HS-27A (cell line): ENCODE data around the gene PCDHGA10.
"Not testable (repeated sequence)": the region's sequence is repeated elsewhere in the genome, so short reads cannot be mapped to it uniquely, and the experiment has no call there.

Experiments
- DNase-seq: peaks from one replicate; pipeline ENCODE4 v3.0.0-alpha.2; 2012; ENCODE audit warnings: low read depth, missing footprints

PCDHGA10 gene

DNA sequence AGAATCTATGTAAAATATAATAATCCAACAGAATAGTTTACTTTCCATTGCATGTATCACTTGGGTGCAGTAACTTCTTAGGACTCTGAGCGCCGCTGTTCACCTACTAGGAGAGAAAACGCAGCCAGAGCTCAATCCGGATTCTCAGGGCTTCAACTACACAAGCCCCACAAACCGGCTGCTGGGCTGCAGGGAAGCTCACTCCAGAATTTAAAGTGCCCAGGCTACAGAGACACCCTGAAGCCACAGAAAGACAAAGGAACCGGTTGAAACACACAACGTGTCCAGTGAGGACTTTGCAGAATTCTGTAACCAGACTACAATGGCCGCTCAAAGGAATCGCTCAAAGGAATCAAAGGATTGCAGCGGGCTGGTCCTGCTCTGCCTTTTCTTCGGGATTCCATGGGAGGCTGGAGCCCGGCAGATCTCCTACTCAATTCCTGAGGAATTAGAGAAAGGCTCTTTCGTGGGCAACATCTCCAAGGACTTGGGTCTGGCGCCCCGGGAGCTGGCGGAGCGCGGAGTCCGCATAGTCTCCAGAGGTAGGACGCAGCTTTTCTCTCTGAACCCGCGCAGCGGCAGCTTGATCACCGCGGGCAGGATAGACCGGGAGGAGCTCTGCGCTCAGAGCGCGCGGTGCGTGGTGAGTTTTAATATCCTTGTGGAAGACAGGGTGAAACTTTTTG is at the start of gene PCDHGA10:
Gene PCDHGA10, plus strand, starts transcription at position 134 of the 686 bp plus-strand sequence. Its CDS starts 189 bp downstream, at position 323.
- DNase-seq, result no peak

DNA sequence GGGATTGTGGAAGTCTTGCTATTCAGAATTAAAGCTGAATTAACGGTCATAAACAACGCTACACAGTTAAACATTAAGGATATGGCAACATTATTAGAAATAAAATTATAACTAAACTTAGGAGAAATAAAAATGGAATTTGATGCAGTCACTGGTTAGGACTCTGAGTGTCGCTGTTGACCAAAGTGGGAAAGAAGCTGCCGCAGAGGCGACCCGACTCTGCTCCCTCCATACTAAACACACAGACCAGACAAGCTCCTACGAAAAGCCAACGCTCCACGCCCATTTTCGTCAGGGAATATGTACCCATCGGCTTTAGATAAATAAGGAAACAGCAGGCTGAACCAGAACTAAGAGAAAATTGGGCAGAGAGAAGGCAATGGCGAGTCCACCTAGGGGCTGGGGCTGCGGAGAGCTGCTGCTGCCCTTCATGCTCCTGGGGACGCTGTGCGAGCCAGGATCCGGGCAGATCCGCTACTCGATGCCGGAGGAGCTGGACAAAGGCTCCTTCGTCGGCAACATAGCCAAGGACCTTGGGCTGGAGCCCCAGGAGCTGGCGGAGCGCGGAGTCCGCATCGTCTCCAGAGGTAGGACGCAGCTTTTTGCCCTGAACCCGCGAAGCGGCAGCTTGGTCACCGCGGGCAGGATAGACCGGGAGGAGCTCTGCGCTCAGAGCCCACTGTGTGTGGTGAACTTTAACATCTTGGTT is 48.7 kb upstream of the PCDHGA10 start, which contains the start of gene PCDHGA5:
Gene PCDHGA5, plus strand, starts transcription at position 211 of the 709 bp plus-strand sequence. Its CDS starts 169 bp downstream, at position 380.
- no peak for DNase-seq

DNA sequence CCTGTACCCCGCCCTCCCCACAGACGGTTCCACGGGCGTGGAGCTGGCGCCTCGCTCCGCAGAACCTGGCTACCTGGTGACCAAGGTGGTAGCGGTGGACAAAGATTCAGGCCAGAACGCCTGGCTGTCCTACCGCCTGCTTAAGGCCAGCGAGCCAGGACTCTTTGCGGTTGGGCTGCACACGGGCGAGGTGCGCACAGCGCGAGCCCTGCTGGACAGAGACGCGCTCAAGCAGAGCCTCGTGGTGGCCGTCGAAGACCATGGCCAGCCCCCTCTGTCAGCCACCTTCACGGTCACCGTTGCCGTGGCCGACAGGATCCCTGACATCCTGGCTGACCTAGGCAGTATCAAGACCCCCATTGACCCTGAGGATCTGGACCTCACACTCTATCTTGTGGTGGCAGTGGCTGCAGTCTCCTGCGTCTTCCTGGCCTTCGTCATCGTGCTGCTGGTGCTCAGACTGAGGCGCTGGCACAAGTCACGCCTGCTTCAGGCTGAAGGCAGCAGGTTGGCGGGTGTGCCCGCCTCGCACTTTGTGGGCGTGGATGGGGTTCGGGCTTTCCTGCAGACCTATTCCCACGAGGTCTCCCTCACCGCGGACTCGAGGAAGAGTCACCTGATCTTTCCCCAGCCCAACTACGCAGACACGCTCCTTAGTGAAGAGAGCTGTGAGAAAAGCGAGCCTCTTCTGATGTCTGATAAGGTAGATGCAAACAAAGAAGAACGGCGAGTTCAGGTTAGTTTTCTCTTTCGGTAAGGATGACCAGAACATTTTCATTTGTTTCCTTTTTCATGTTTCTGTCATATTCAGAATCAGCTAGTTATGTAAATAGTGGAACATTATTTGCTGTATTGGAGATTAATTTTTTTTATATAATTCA is 46.5 kb upstream of the PCDHGA10 start:
- no peak for DNase-seq

DNA sequence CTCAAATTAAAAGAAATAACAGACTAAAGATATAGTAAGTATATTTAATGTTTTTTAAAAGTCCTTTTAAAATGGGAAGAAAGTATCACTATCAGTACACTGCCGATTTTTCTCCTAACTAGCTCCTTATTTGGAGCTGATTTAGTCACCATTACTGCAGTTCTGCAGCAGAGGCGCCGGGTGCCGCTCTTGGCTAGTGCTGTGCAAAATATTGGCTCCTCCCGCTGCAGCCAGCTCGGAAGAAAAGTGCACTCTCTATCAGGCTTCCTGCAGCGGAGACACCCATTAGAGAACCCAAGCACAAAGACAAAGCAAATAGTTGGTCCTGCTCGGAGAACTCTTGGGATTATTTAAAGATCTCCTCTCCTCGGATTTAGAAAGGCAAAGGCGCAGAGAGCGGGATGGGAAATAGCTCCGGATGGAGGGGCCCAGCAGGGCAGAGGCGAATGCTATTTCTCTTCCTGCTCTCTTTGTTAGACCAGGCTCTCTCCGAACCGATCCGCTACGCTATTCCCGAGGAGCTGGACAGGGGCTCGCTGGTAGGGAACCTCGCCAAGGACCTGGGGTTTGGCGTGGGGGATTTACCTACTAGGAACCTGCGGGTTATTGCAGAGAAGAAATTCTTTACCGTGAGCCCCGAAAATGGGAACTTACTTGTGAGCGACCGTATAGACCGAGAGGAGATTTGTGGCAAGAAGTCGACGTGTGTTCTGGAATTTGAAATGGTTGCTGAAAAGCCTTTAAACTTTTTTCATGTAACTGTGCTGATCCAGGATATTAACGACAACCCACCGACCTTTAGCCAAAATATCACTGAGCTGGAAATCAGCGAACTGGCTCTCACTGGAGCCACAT is 42.6 kb upstream of the PCDHGA10 start, which contains the start of gene PCDHGB3:
Gene PCDHGB3, plus strand, starts transcription at position 249 of the 855 bp plus-strand sequence. Its CDS starts 153 bp downstream, at position 402.
- DNase-seq, result no peak

DNA sequence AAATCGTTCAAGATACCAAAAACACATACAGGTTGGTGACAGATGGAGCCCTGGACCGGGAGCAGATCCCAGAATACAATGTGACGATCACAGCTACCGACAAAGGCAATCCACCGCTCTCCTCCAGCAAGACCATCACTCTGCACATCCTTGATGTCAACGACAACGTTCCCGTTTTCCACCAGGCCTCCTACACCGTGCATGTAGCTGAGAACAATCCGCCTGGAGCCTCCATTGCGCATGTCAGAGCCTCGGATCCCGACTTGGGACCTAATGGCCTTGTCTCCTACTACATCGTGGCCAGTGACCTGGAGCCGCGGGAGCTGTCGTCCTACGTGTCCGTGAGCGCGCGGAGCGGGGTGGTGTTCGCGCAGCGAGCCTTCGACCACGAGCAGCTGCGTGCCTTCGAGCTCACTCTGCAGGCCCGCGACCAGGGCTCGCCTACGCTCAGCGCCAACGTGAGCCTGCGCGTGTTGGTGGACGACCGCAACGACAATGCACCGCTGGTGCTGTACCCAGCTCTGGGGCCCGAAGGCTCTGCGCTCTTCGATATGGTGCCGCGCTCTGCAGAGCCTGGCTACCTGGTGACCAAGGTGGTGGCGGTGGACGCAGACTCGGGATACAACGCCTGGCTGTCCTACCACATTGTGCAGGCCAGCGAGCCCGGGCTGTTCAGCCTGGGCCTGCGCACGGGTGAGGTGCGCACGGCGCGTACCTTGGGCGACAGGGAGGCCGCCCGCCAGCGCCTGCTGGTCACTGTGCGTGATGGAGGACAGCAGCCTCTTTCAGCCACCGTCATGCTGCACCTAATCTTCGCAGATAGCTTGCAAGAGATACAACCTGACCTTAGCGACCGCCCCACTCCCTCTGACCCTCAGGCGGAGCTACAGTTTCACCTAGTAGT is 41.0 kb upstream of the PCDHGA10 start:
- no peak for DNase-seq

DNA sequence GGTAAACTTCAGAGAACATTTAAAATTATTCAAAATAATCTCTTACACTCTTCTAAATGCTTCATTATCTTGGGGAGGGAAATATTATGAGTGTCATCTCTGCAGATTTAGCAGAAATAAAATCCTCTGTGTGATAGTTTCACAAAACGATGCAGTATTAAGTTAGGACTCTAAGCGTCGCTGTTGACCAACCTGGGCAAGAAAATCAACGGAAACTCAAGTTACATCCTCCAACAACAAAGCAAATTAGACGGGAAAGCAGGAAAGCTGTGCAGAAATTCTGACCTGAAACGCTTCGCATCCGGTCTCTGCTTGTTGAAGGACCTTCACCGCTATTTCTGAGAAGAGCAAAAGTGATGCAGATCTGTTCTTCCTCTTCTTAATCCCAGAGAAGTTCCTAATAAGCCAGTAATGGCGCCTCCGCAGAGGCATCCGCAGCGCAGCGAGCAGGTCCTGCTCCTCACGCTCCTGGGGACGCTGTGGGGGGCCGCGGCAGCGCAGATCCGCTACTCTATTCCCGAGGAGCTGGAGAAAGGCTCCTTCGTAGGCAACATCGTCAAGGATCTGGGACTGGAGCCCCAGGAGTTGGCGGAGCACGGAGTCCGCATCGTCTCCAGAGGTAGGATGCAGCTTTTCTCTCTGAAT is 39.0 kb upstream of the PCDHGA10 start, which contains the start of gene PCDHGA6:
Gene PCDHGA6, plus strand, starts transcription at position 219 of the 645 bp plus-strand sequence. Its CDS starts 193 bp downstream, at position 412.
- no peak for DNase-seq

DNA sequence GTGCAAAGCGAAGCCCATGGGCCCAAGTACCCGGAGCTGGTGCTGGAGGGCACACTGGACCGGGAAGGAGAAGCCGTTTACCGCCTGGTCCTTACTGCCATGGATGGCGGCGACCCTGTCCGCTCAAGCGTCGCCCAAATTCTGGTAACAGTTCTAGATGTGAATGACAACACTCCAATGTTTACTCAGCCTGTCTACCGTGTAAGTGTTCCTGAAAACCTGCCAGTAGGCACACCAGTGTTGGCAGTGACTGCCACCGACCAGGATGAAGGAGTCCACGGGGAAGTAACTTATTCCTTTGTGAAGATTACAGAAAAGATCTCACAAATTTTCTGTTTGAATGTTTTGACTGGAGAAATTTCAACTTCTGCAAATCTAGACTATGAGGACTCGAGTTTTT is 38.2 kb upstream of the PCDHGA10 start:
- DNase-seq, result no peak

DNA sequence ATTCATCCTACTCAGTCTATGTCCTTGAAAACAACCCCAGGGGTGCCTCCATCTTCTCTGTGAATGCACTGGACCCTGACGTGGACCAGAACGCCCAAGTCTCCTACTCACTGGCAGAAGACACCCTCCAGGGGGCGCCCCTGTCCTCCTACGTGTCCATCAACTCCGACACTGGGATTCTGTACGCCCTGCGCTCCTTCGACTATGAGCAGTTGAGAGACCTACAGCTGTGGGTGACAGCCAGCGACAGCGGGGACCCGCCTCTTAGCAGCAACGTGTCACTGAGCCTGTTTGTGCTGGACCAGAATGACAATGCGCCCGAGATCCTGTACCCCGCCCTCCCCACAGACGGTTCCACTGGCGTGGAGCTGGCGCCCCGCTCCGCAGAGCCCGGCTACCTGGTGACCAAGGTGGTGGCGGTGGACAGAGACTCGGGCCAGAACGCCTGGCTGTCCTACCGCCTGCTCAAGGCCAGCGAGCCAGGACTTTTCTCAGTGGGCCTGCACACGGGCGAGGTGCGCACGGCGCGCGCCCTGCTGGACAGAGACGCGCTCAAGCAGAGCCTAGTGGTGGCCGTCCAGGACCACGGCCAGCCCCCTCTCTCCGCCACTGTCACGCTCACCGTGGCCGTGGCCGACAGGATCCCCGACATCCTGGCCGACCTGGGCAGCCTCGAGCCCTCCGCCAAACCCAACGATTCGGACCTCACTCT is 37.2 kb upstream of the PCDHGA10 start:
- DNase-seq, result not testable (repeated sequence)

DNA sequence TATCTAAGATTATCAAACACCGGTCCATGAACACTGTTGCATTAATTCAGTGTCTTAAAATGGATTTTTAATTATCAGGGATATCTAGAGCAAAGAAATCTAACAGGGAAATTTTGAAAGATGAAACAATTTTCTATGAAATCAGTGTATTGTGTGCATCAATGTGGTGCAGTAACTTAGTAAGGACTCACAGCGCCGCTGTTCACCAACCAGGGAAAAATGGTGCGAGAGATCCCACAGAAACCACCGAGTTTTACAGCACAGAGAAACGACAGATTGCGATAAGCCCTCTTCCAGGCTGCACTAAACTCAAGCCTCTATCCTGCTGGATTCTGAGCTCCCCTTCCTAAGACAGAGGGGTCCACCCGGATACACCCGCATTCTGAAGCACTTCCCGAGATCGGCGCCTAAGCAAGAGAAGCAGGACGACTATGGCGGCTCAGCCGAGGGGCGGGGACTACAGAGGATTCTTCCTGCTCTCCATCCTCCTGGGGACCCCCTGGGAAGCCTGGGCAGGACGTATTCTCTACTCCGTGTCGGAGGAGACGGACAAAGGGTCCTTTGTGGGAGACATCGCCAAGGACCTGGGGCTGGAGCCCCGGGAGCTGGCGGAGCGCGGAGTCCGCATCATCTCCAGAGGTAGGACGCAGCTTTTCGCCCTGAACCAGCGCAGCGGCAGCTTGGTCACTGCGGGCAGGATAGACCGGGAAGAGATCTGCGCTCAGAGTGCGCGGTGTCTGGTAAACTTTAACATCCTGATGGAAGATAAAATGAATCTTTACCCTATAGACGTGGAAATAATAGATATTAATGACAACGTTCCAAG is 30.1 kb upstream of the PCDHGA10 start, which contains the start of gene PCDHGA7:
Gene PCDHGA7, plus strand, starts transcription at position 274 of the 826 bp plus-strand sequence. Its CDS starts 158 bp downstream, at position 432.
- no peak for DNase-seq

DNA sequence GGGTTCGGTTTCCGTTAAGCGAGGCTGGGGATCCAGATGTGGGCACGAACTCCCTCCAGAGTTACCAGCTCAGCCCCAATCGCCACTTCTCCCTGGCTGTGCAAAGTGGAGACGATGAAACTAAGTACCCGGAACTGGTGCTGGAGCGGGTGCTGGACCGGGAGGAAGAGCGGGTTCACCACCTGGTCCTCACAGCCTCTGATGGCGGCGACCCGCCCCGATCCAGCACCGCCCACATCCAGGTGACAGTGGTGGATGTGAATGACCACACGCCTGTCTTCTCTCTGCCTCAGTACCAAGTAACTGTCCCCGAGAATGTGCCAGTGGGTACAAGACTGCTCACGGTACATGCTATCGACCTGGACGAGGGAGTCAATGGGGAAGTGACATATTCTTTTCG is 29.4 kb upstream of the PCDHGA10 start:
- no peak for DNase-seq

DNA sequence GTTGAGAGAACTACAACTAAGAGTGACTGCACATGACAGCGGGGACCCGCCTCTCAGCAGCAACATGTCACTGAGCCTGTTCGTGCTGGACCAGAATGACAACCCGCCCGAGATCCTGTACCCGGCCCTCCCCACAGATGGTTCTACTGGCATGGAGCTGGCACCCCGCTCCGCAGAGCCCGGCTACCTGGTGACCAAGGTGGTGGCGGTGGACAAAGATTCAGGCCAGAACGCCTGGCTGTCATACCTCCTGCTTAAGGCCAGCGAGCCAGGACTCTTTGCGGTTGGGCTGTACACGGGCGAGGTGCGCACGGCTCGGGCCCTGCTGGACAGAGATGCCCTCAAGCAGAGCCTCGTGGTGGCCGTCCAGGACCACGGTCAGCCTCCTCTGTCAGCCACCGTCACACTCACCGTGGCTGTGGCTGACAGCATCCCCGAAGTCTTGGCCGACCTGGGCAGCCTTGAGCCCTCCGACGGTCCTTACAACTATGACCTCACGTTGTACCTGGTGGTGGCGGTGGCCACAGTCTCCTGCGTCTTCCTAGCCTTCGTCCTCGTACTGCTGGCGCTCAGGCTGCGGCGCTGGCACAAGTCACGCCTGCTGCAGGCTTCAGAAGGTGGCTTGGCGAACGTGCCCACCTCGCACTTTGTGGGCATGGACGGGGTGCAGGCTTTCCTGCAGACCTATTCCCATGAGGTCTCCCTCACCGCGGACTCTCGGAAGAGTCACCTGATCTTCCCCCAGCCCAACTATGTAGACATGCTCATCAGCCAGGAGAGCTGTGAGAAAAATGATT is 28.1 kb upstream of the PCDHGA10 start:
- no peak for DNase-seq

DNA sequence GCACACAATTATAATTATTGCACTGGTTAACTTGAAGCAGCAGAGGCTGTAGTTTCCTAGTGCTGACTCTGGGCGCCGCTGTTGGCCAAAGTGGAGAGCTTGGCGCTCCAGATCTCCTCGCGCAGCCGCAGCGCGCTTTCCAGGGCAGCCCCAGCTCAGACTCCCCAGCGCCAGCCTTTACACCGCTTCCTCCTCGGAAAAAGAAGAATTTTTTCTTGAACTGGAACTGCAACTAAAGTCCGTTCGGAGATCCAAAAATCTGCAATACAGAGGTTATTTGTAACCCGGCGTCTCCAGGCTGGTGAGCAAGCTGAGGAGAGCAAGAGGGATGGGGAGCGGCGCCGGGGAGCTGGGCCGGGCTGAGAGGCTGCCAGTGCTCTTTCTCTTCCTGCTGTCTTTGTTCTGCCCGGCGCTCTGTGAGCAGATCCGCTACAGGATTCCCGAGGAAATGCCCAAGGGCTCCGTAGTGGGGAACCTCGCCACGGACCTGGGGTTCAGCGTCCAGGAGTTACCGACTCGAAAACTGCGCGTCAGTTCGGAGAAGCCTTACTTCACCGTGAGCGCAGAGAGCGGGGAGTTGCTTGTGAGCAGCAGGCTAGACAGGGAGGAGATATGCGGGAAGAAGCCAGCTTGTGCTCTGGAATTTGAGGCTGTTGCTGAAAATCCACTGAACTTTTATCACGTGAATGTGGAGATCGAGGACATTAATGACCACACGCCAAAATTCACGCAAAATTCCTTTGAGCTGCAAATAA is 25.1 kb upstream of the PCDHGA10 start, which contains the start of gene PCDHGB4:
Gene PCDHGB4, plus strand, starts transcription at position 142 of the 755 bp plus-strand sequence. Its CDS starts 187 bp downstream, at position 329.
- DNase-seq, result not testable (repeated sequence)

DNA sequence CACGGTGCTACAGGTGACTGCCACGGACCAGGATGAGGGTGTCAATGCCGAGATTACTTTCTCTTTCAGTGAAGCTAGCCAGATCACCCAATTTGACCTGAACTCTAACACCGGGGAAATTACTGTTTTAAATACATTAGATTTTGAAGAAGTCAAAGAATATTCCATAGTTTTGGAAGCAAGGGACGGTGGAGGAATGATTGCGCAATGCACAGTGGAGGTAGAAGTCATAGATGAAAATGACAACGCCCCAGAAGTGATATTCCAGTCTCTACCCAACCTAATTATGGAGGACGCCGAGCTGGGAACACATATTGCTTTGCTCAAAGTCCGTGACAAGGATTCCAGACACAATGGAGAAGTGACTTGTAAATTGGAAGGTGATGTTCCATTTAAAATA is 24.1 kb upstream of the PCDHGA10 start:
- no peak for DNase-seq

DNA sequence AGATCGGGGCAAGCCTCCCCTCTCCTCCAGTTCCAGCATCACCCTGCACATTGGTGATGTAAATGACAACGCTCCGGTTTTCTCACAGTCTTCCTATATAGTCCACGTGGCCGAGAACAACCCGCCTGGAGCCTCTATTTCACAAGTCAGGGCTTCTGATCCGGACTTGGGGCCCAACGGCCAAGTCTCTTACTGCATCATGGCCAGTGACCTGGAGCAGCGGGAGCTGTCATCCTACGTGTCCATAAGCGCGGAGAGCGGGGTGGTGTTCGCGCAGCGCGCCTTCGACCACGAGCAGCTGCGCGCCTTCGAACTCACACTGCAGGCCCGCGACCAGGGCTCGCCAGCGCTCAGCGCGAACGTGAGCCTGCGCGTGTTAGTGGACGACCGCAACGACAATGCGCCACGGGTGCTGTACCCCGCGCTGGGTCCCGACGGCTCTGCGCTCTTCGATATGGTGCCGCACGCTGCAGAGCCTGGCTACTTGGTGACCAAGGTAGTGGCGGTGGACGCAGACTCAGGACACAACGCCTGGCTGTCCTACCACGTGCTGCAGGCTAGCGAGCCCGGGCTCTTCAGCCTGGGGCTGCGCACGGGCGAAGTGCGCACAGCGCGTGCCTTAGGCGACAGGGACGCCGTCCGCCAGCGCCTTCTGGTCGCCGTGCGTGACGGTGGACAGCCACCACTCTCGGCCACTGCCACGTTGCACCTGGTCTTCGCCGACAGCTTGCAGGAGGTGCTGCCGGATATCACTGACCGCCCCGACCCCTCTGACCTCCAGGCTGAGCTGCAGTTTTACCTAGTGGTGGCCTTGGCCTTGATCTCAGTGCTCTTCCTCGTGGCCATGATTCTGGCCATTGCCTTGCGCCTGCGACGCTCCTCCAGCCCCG is 23.4 kb upstream of the PCDHGA10 start:
- DNase-seq, result no peak
